Muscle layer of duodenum (tissue), 2 donors: ENCODE measurements around the gene UNC5A.

ENCODE experiments used
- H3K27ac ChIP-seq: one replicate; pipeline ENCODE4 v1.7.0; 2013; ENCODE audit warnings: mild to moderate bottlenecking, low read length
- H3K27me3 ChIP-seq: one replicate; pipeline ENCODE4 v1.7.0; 2013; ENCODE audit warnings: low read depth, mild to moderate bottlenecking, control low read depth, low read length
- H3K36me3 ChIP-seq, 2 donors: one replicate each; pipeline ENCODE4 v1.7.0; 2013; ENCODE audit warnings: low read length in 2 of 2, control low read depth in 1 of 2, mild to moderate bottlenecking in 1 of 2; ENCODE audit not compliant: insufficient read depth in 2 of 2, control insufficient read depth in 1 of 2
- H3K4me1 ChIP-seq, 2 donors: one replicate each; pipeline ENCODE4 v1.7.0; 2013; ENCODE audit warnings: low read length in 2 of 2, mild to moderate bottlenecking in 2 of 2, control low read depth in 1 of 2, moderate library complexity in 1 of 2; ENCODE audit not compliant: insufficient read depth in 2 of 2, control insufficient read depth in 1 of 2
- H3K4me3 ChIP-seq, 2 donors: one replicate each; pipeline ENCODE4 v1.7.0; 2013; ENCODE audit warnings: low read length in 2 of 2, low read depth in 1 of 2, mild to moderate bottlenecking in 1 of 2
- H3K9me3 ChIP-seq, 2 donors: one replicate each; pipeline ENCODE4 v1.7.0; 2013; ENCODE audit warnings: low read length in 2 of 2, control low read depth in 1 of 2, mild to moderate bottlenecking in 1 of 2; ENCODE audit not compliant: control insufficient read depth in 1 of 2
- donor health status: healthy.

Gene UNC5A

DNA sequence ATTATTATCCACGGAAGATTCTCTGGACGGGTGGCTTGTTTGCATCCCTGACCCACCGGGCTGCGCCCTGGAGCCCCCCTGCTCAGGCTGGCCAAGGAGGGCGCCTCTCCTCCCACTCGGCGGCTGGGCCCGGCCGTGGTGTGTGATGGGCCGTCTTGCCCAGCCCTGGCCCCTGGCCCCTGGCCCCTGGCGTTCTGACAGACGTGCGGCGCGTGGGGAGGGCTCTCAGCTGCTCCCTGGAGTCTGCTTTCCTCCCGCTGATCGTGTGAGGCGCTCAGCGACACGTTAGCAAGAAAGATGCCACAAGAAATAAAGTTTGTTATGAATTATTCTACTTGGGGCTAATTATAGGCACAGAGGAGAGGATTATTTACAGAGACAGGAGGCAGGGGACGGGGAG, 33.3 kb downstream of the UNC5A start:
- H3K4me3 ChIP-seq: no peak overlapping the region
- H3K36me3 ChIP-seq: no peaks in the 10 kb centered on the region
- H3K27me3 ChIP-seq: peaks cover 6% of the 10 kb centered on the region
- no peak overlapping the region for H3K27ac ChIP-seq
- H3K4me1 ChIP-seq: no peaks in the 10 kb centered on the region
- no peaks in the 10 kb centered on the region for H3K9me3 ChIP-seq

GRCh38 chr5:176844281-176844680, 33.9 kb downstream of the UNC5A start:
- Histone ChIP-seq H3K27ac (no peak overlapping the region), H3K4me1 (no peaks in the 10 kb centered on the region), H3K9me3 (no peaks in the 10 kb centered on the region), H3K27me3 (peaks cover 6% of the 10 kb centered on the region), H3K36me3 (no peaks in the 10 kb centered on the region), H3K4me3 (no peak overlapping the region)

GRCh38 chr5:176844706-176845391, 34.5 kb downstream of the UNC5A start:
- Histone ChIP-seq H3K4me1 (no peaks in the 10 kb centered on the region), H3K9me3 (no peaks in the 10 kb centered on the region), H3K27ac (no peak overlapping the region), H3K4me3 (no peak overlapping the region), H3K36me3 (no peaks in the 10 kb centered on the region), H3K27me3 (peaks cover 6% of the 10 kb centered on the region)

DNA sequence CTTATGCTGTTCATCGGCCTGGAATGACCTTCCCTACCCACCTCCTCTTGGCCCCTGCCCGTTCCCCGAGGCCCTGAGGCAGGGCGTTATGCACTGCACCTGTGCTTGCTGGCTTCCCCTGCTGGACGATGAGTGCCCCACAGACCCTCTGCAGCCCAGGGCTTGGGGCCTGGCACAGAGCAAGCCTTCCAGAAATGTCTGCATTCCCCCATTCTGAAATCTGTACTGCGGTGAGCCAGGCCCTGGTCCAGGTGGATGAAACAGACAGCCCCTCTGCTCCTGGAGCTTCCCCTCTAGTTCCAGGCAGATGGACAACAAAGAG, 35.0 kb downstream of the UNC5A start:
- Histone ChIP-seq H3K4me3 (no peak overlapping the region), H3K36me3 (no peaks in the 10 kb centered on the region), H3K27me3 (peaks cover 6% of the 10 kb centered on the region), H3K4me1 (no peaks in the 10 kb centered on the region), H3K9me3 (no peaks in the 10 kb centered on the region), H3K27ac (no peak overlapping the region)

DNA sequence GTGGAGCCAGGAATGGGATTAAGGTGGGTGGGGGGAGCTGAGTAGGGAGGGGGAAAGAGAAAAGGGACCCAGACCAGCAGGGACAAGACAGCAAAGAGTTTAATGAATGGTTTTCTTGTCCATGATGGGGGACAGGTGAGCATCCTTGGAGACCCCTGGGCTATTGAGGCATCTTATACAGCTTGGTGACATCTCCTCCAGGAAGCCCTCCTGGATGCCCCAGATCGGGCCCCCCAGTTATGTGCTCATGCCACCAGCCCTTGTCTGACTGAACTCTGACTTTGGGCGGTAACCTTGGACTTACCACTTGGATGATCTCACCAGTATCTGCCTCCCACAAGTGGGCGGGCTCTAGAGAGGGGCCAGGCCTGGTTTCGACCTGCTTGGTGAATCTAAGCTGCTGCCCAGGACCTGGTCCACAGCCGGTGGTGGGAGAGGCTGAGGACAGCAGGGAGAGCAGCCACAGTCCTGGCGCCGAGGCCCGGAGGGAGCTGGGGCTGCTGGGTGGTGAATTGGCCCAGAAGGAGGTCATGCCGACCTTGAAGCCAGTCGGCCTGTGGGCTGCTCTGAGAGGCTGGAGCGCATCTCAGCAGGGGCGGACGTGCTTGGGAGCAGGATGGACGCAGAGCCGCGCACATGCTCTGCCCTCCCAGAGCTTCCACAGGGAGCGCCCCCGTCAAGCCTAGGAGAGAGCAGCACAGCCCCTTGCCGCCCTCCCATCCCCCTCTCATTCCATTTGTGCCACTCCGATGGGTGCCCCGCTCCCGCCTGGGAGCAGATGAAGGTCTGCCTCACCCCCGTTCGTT, 36.2 kb downstream of the UNC5A start:
- H3K27ac ChIP-seq: no peak overlapping the region
- no peaks in the 10 kb centered on the region for H3K4me1 ChIP-seq
- no peak overlapping the region for H3K4me3 ChIP-seq
- no peaks in the 10 kb centered on the region for H3K36me3 ChIP-seq
- no peaks in the 10 kb centered on the region for H3K9me3 ChIP-seq
- H3K27me3 ChIP-seq: peaks cover 6% of the 10 kb centered on the region

DNA sequence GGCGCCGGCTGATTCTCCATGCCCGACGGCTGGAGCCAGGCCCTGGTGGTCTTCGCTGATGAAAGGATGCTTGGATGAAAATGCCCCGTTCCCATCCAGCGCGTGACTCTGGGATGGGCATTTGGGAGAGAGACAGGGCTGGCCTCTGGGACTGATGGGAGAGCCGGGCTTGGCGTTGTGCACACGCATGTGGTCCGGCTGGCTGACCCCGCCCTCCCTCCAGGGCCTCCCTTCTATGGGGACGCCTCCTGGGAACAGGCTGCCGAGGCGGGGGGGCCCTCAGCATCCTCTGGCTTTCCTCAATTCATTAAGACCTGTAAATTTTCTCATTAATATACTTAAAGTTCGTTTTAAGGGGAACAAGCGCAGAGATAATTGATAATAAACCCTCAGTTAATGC, 36.8 kb downstream of the UNC5A start:
- H3K27me3 ChIP-seq: peaks cover 6% of the 10 kb centered on the region
- no peaks in the 10 kb centered on the region for H3K36me3 ChIP-seq
- H3K27ac ChIP-seq: no peak overlapping the region
- H3K4me3 ChIP-seq: no peak overlapping the region
- H3K9me3 ChIP-seq: no peaks in the 10 kb centered on the region
- no peaks in the 10 kb centered on the region for H3K4me1 ChIP-seq

GRCh38 chr5:176847726-176848290, 37.4 kb downstream of the UNC5A start:
- H3K27ac ChIP-seq: no peak overlapping the region
- no peak overlapping the region for H3K4me3 ChIP-seq
- H3K9me3 ChIP-seq: no peaks in the 10 kb centered on the region
- H3K4me1 ChIP-seq: no peaks in the 10 kb centered on the region
- no peaks in the 10 kb centered on the region for H3K36me3 ChIP-seq
- peaks cover 6% of the 10 kb centered on the region for H3K27me3 ChIP-seq

- H3K4me3 ChIP-seq: no peak overlapping the region
- H3K27ac ChIP-seq: no peak overlapping the region
- peaks cover 6% of the 10 kb centered on the region for H3K27me3 ChIP-seq
- H3K36me3 ChIP-seq: no peaks in the 10 kb centered on the region
- no peaks in the 10 kb centered on the region for H3K9me3 ChIP-seq
- H3K4me1 ChIP-seq: no peaks in the 10 kb centered on the region
Measured at GRCh38 chr5:176848651-176849050, 38.3 kb downstream of the UNC5A start.

- H3K9me3 ChIP-seq: no peaks in the 10 kb centered on the region
- H3K36me3 ChIP-seq: no peaks in the 10 kb centered on the region
- no peak overlapping the region for H3K27ac ChIP-seq
- H3K4me3 ChIP-seq: no peak overlapping the region
- H3K27me3 ChIP-seq: peaks cover 6% of the 10 kb centered on the region
- no peaks in the 10 kb centered on the region for H3K4me1 ChIP-seq
Measured at GRCh38 chr5:176849611-176850227, 39.4 kb downstream of the UNC5A start.

- Histone ChIP-seq H3K27ac (no peak overlapping the region), H3K36me3 (no peaks in the 10 kb centered on the region), H3K9me3 (no peaks in the 10 kb centered on the region), H3K27me3 (peaks cover 5% of the 10 kb centered on the region), H3K4me1 (no peaks in the 10 kb centered on the region), H3K4me3 (no peak overlapping the region)
Measured at GRCh38 chr5:176850371-176851245, 40.2 kb downstream of the UNC5A start.

- no peak overlapping the region for H3K27ac ChIP-seq
- no peaks in the 10 kb centered on the region for H3K27me3 ChIP-seq
- no peaks in the 10 kb centered on the region for H3K36me3 ChIP-seq
Measured at GRCh38 chr5:176851380-176851779, 41.0 kb downstream of the UNC5A start.

More at GRCh38 chr5:176851380-176851779, 41.0 kb downstream of the UNC5A start:
- no peaks in the 10 kb centered on the region for H3K9me3 ChIP-seq
- no peaks in the 10 kb centered on the region for H3K4me1 ChIP-seq
- no peak overlapping the region for H3K4me3 ChIP-seq
